Cortex of kidney (tissue), 1 donor: ENCODE measurements around the gene TENM3.
"Not testable (repeated sequence)": the region's sequence is repeated elsewhere in the genome, so short reads cannot be mapped to it uniquely, and the experiment has no call there.

ENCODE experiments used
- DNase-seq: peaks from one replicate; lab custom pipeline; 2025; lab: John Stamatoyannopoulos, UW

Gene TENM3

GRCh38 chr4:182337366-182337765, 94.2 kb downstream of the TENM3 start:
- DNase-seq, result no peak

GRCh38 chr4:182338063-182338462, 94.9 kb downstream of the TENM3 start:
- no peak for DNase-seq

DNA sequence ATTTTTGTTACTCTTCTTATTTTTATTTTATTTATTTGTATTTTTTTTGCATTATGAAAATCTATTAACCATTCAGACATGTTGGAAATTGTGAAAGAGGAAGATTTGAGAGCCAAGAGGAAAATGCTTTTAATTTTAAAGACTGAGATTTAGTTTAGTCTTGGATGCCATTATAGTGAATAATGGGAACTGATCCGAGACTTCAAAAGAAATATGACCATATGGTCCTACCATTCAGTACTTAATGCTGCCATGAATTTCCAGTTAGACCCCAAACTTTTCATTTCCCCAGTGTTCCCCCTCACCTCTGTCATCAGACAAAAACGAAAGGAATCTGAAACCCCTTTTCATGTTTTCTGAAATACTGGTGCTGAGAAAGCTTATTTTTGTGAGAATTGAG, 95.5 kb downstream of the TENM3 start:
- DNase-seq, result no peak

DNA sequence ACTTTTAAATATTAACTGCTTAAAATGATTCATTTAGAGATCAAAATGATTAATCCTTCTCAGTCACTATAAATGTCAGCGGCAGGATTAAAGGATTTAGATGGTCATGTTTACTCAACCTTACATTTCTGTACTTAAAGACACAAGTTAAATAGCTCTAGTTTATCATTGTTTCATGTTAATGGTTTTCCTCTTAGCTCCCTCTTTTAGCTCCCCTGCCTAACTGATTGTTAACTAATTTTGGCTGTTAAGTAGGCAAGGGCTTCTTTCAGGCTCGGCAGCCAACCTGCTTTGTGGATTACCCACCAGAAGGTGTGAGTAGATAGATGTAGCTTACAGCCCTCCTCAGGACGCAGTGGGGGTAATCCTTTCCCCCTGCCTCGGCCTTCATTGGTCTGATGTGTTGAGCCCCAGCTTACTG, 96.0 kb downstream of the TENM3 start:
- DNase-seq, result no peak

- DNase-seq, result no peak
These were observed 100.3 kb downstream of the TENM3 start for GRCh38 chr4:182343453-182343852.

GRCh38 chr4:182344968-182345367, 101.8 kb downstream of the TENM3 start:
- DNase-seq, result no peak

- no peak for DNase-seq
These were observed 103.0 kb downstream of the TENM3 start for GRCh38 chr4:182346250-182346649.

GRCh38 chr4:182346675-182347375, 103.6 kb downstream of the TENM3 start:
- DNase-seq, result no peak

DNA sequence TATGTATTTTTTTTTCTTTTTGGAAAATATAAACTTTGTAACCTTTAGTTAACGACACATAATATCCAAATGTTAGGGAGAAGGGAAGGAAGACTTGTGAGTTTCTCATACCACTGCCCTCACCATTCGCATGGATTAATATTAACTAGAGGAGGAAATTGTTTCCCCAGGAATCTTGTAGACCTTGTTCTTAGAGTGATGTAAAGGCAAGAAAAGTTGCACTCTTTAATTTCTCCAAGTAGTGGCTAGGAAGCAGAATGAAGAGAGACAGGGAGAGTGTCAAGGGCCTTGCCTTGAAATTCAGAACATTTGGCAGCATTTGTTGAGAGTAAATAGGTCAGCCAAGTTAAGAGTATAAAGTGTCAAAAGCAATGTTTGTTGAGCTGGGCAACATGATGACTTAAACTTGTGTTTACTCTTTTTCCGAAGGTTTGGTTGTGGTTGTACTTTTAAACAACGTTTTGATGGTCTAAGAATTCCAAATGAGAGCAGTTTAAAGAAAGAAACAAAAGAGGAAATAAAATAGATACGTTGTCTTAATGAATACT, 105.7 kb downstream of the TENM3 start:
- DNase-seq, result no peak

DNA sequence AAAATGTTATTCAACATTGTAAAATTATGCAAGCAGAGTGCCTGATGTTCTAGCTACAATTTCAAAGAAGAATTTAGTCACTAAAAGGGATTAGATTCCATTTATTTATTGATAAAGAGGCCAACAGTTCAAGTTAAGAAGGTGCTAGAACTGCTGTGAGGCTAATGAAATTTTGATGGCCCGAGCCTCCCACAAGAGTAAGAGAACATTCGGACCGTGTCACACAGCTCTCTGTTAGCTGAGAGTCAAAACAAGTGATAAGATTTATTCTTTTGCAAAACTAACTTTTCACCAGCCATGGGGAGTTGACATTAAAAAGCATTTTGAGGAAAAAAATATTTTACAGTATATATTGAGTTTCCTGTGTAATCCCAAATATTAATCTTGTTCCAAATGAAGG, 106.8 kb downstream of the TENM3 start:
- DNase-seq, result no peak

DNA sequence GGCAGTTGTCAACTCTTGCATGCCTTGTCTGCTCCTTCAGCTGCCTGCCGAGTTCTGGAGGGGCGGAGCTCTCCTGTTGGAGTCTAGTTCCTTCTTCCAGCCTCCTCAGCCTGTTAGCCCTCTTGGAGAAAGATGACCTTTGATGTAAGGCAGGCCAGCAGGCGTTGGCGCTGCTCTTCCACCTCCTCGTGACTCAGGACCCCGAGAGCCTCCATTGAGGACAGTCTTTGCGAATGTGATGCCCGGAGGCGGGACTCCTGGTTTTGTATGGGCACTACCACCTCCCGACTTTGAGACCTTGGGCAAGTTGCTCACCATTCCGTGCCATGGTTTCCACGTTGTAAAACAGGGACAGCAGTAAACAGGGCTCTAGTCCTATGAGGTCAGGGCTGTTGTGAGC, 108.3 kb downstream of the TENM3 start:
- DNase-seq, result no peak

- no peak for DNase-seq
These were observed 110.9 kb downstream of the TENM3 start for GRCh38 chr4:182354106-182354505.

GRCh38 chr4:182354867-182355266, 111.7 kb downstream of the TENM3 start:
- no peak for DNase-seq

DNA sequence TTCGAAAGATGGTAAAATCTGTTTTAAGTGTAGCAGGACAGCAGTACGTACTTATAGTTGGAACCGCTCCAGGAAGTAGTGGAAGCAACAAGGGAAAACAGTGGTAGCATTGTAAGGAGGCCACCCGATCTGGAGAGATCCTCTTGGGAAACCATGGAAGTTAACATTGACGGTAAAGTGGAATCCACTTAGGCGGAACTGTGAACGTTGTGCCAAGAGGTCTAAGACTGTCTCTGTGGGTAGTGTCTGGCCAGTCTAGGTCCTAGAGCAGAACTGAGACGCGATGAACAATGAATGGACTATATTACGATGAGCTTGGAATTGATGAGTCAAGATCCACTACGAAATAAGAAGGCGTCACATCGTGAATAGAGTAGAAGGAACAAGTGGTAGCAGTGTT, 124.0 kb downstream of the TENM3 start:
- DNase-seq, result no peak

DNA sequence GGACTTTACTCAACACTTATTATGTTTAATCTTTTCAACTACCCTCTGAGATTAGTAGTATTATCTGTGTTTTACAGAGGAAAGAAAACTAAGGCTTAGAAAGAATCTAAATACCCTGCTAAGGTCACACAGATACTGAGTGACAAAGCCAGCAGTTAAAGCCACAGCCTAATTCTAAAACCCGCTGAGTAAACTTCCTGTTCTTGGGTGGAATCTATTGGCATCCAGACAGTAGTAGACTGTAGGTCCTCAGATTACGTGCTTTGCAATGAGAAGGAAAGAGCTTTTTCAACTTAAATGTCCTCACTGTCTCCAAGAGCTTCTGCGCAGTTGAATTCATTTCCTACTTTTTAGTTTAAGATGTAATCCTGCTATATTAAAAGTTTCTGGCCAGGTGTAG, 126.0 kb downstream of the TENM3 start:
- DNase-seq, result no peak

DNA sequence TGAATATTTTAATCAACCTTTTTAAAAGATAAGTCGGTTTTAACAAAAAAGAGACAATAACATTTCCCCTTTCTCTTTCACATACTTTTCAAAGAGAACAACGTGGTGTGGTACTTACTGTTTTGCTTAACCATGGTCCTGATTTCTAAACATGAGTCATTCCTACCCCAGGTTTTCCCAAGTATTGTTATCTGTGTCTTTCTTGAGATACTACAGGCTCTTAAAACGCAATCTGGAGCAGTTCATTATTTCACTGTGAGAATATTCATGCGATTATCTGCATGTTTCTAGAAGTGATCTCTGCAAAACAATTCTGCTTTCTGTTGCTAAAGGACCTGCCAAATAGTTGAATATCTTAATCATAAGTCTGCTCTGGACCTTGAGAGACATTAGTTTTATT, 127.3 kb downstream of the TENM3 start:
- DNase-seq, result no peak

GRCh38 chr4:182380771-182381181, 137.6 kb downstream of the TENM3 start:
- DNase-seq, result no peak

- DNase-seq, result no peak
These were observed 139.7 kb downstream of the TENM3 start for GRCh38 chr4:182382941-182383340.

- DNase-seq, result no peak
These were observed 141.5 kb downstream of the TENM3 start for GRCh38 chr4:182384631-182385091.

DNA sequence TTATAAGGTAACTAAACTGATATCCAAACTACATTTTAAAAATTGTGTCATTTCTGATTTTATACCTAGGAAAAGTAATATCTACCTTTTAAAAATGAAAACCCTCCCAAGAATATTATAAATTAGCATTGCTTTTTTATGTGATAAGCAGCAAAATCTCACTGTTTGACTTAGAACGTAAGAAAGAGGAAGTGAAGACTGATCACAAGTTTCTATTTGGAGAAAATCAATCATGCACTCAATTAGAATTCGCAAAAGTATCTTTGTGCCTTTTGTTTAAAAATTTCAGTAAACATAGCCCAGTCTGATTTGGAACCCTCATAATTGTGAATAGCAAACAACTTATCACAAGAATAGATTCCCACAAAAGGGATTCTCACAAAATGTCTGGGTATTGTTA, 142.7 kb downstream of the TENM3 start:
- DNase-seq, result no peak

DNA sequence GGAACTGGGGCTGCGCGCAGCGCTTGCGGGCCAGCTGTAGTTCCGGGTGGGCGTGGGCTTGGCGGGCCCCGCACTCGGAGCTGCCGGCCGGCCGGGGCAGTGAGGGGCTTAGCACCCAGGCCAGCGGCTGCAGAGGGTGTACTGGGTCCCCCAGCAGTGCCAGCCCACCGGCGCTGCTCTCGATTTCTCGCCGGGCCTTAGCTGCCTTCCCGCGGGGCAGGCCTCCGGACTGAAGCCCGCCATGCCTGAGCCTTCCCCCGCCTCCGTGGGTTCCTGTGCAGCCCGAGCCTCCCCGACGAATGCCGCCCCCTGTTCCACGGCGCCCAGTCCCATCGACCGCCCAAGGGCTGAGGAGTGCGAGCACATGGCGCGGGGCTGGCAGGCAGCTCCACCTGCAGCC, 143.4 kb downstream of the TENM3 start:
- DNase-seq, result not testable (repeated sequence)

GRCh38 chr4:182391111-182391684, 148.0 kb downstream of the TENM3 start:
- DNase-seq, result no peak

DNA sequence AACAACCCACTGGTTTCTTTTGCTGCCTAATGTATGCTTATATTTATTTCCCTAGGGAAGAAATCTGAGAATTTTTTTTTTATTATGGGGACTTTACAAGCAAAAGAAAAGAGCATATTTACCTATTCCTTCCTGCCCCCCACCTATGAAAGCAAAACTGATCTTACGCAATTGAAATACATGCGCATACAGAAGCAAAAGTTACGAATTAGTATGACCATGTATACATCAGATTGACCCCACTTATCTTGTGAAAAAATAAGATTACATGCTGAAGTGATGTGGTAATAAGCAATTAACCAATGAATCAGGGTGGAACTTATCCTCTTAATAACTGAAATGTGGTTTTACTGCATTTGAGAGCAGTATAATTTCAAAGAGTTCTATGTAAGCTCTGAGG, 151.0 kb downstream of the TENM3 start:
- DNase-seq, result no peak

GRCh38 chr4:182400081-182400480, 156.9 kb downstream of the TENM3 start:
- DNase-seq, result no peak
